Ovary (tissue), 3 donors: ENCODE results near the gene NCBP2.

Experiments
- EP300 ChIP-seq: sonication (generic); formaldehyde crosslinking; IDR thresholded peaks from one replicate; pipeline ENCODE4 v1.6.1; 2017; ENCODE audit warnings: antibody characterized with exemption
- POLR2A ChIP-seq: fragments of 450-650 bp; IDR thresholded peaks from one replicate; pipeline ENCODE4 v1.6.1; 2017; ENCODE audit warnings: antibody characterized with exemption, mild to moderate bottlenecking, moderate library complexity
- TF ChIP-seq, protein P1 (sequence below), 3 donors: fragments of 450-650 bp in 2 of 3; fragments of 200-600 bp in 1 of 3; IDR thresholded peaks; one replicate each; pipeline versions ENCODE4 v1.5.1 to v1.8.0; 2016 to 2022; ENCODE audit warnings: antibody characterized with exemption in 3 of 3, mild to moderate bottlenecking in 1 of 3
- donor health status: DM: no; HTN: no; CAD: no.

DNA sequence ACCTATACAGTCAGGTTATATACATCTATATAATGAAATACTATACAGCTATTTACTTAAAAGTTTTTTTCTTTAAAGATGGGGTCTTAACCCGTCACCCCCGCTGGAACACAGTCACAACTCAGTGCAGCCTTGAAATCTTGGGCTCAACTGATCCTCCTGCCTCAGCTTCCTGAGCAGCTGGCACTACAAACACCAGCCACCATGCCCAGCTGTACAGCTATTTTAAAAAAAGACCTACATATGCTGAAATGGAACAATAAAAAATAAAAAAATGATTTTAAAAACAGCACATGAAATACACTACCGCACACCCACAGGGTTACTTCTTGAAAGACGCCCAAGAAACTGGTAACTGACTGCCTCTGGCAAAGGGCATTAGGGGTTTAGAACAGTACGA, 3.8 kb downstream of the NCBP2 start:
- TF ChIP-seq, protein P1, sequence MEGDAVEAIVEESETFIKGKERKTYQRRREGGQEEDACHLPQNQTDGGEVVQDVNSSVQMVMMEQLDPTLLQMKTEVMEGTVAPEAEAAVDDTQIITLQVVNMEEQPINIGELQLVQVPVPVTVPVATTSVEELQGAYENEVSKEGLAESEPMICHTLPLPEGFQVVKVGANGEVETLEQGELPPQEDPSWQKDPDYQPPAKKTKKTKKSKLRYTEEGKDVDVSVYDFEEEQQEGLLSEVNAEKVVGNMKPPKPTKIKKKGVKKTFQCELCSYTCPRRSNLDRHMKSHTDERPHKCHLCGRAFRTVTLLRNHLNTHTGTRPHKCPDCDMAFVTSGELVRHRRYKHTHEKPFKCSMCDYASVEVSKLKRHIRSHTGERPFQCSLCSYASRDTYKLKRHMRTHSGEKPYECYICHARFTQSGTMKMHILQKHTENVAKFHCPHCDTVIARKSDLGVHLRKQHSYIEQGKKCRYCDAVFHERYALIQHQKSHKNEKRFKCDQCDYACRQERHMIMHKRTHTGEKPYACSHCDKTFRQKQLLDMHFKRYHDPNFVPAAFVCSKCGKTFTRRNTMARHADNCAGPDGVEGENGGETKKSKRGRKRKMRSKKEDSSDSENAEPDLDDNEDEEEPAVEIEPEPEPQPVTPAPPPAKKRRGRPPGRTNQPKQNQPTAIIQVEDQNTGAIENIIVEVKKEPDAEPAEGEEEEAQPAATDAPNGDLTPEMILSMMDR (IDR thresholded peaks at IDR 0.05): no peak
- no peak for TF ChIP-seq POLR2A
- no peak for TF ChIP-seq EP300
